Measurements from ENCODE around the gene IZUMO4.
"Not testable (repeated sequence)": the region's sequence is repeated elsewhere in the genome, so short reads cannot be mapped to it uniquely, and the experiment has no call there.

GRCh38 chr19:2091926-2092525 lies 4.7 kb upstream of the IZUMO4 start:
- not testable (repeated sequence) for TF ChIP-seq CTCF (conservative IDR thresholded peaks at IDR 0.05; ENCODE audit: low read depth, low read length); EZH2 (IDR thresholded peaks at IDR 0.05; ENCODE audit: borderline replicate concordance, low read depth, low read length, poor library complexity, severe bottlenecking)
